HG03439 (cell line): ENCODE data around the gene ZNF415.
A peak's percentile ranks its signal among the peaks of the same experiment; 100 is the strongest.
"Not testable (repeated sequence)": the region's sequence is repeated elsewhere in the genome, so short reads cannot be mapped to it uniquely, and the experiment has no call there.

Experiments used
- ATAC-seq: cut with Tn5 transposase; IDR thresholded peaks from one replicate; pipeline ENCODE4 v1.9.1; 2021; ENCODE audit warnings: mild to moderate bottlenecking, moderate library complexity; ENCODE audit not compliant: unreplicated experiment

Gene ZNF415

GRCh38 chr19:53103234-53104203 is 29.2 kb downstream of the ZNF415 start, which contains the start of gene ZNF160:
Gene ZNF160 (minus strand): TSS chr19:53103422. CDS start chr19:53086276, 17,146 bp downstream.
- ATAC-seq, result peak; percentile 96

GRCh38 chr19:53102756-53103233 is 29.9 kb downstream of the ZNF415 start:
- peak; percentile 6 for ATAC-seq

- no peak for ATAC-seq
These were observed 30.4 kb downstream of the ZNF415 start for GRCh38 chr19:53102206-53102755.

DNA sequence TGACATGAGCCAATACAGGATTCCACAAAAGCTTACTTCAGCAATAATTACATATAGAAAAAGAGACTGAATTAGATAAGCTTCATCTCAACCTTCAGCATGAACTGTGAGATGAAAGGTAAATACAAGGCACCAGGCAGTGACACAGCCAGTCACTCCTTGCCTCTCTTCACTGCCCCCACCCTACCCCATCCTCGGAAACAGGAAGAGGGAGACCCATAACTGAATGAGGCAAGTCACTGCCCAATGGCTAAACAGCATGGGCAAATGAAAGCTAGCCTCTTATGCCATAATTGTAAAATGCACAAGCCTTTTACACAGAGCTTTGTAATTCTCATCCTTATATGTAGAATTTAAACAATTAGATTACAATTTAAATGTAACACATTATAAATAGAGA is 31.2 kb downstream of the ZNF415 start:
- ATAC-seq, result no peak

GRCh38 chr19:53098570-53098969 is 34.1 kb downstream of the ZNF415 start:
- not testable (repeated sequence) for ATAC-seq

DNA sequence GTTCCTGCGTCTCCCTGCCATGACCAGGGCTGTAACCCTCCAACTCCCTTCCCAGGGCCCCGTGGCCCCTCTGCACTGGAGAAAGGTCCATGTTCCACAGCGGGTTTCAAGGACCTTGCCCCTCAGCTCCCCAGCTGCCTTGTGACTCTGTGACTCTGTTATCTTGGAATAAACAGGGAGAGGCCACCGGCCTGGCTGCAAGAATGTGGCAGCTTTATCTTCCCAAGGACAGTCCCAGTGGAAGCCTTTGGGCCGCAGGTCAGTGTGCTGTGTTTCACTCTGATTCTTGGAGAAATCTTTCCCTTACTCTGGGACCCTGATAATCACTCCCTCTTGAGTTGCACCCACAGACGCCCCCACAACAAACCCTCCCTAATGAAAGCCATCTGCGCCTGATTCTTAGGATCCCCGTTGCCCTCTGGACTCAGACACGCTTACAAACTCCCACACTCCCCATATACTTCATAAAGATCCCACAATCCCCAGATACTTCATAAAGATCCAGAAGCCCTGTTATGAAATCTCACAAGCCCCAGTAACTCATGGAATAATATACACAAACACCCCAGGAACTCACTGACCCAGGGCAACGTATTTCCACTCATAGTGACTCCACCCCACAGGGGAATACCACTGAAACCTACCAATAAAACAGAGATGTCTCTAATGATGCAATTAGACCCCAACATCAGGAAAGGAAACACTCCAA is 35.6 kb downstream of the ZNF415 start:
- not testable (repeated sequence) for ATAC-seq

- not testable (repeated sequence) for ATAC-seq
These were observed 36.1 kb downstream of the ZNF415 start for GRCh38 chr19:53096579-53096978.

GRCh38 chr19:53094754-53095575 is 37.7 kb downstream of the ZNF415 start:
- ATAC-seq, result no peak

DNA sequence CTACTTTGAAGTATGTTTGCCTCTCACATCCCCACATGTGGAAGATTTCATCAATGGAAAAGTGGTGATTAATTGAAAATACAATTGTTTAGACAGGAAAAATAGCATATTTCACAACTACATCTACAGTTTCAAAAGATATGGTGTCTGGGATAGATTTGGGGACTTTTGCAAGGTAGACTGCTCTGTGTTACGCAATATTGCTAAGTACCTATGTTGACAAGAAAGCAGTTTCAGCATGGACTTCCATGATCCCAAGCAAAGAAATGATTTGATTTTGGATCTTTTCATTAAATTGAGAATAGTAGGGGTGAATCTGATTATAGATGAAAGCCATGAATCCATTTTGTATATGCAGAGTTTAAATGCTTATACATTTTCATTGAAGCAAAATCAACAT is 40.0 kb downstream of the ZNF415 start:
- ATAC-seq, result no peak

GRCh38 chr19:53091413-53092254 is 41.1 kb downstream of the ZNF415 start:
- no peak for ATAC-seq

- ATAC-seq, result no peak
These were observed 44.6 kb downstream of the ZNF415 start for GRCh38 chr19:53088091-53088490.

DNA sequence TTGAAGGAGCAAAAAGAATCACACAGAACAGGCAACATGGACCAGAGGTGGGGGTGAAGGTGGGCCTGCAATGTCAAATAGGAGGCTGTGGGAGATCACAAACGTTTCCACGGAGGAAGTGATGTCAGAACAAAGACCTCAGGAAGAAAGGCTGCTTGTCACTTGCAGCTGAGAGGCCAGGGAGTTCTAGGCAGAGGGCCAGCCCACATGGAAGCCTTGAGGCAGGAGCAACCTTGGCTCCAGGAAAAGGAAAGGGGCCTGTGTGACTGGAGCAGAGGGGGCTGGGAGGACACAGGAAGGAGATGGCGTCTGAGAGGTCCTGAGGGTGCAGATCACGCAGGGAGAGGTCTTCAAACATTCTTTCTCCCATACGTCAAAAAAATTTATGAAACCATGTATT is 45.8 kb downstream of the ZNF415 start:
- ATAC-seq, result no peak

- ATAC-seq, result no peak
These were observed 47.2 kb downstream of the ZNF415 start for GRCh38 chr19:53085496-53085895.

DNA sequence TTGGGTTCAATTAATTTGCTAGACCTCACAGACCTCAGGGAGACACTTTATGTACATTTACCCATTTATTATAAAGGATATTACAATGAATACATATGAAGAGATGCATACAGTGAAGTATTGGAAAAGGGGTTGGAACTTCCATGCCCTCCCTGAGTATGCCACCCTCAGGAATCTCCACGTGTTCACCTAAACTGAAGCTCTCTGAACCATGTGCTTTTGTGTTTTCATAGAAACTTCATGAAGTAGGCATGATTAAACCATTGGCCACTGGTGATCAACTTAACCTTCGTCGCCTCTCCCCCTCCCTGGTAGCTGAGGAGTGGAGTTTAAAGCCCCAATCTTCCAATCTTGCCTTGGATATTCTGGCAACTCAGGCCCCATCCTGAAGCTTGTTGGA is 49.8 kb downstream of the ZNF415 start:
- ATAC-seq, result no peak

DNA sequence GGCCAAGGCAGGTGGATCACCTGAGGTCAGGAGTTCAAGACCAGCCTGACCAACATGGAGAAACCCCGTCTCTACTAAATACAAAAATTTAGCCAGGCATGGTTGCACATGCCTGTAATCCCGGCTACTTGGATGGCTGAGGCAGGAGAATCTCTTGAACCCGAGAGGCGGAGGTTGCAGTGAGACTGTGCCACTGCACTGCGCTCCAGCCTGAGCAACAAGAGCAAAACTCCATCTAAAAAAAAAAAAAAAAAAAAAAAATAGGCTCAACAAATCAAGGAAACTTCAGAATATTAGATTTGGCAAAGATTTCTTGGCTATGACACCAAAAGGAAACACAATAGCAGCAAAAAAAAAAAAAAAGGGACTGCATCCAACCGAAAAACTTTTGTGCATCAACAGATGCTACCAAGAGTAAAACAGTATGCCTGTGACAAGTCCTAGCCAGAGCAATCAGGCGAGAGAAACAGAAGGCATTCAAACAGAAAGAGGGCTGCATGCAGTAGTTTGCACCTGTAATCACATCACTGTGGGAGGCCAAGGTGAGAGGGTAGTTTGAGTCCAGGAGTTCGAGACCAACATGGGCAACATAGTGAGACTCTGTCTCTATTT is 53.3 kb downstream of the ZNF415 start:
- ATAC-seq, result no peak

GRCh38 chr19:53078668-53079067 is 54.0 kb downstream of the ZNF415 start:
- ATAC-seq, result no peak

DNA sequence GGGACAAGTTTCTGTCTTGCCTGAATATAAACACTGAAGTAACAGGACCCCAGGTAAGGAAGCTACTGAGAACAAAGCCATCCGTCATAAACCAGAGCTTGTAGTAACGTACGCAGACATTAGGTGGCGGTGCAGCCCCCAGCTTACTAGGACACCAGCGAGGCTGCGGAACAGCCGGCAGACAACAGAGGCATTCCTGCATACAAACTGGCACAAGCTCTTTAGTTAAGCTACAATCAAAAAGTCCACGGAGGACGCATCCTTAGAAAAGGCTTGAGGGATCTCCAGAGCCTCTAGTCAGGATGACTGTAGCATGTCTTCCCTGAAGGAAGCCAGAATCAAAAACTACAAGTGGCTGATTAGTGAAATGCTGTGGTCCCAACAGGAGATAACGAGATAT is 55.7 kb downstream of the ZNF415 start:
- no peak for ATAC-seq

DNA sequence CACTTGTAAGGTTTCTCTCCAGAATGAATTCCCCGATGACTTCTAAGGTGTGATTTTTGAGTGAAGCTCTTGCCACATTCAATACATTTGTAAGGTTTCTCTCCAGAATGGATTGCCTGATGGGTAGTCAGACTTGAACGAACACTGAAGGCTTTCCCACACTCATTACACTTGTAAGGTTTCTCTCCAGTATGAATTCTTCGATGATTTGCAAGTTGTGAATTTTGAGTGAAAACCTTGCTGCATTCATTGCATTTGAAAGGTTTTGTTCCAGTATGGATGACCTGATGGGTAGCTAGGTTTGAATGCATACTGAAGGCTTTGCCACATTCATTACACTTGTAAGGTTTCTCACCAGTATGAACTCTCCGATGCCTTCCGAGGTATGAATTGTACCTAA is 63.9 kb downstream of the ZNF415 start:
- ATAC-seq, result no peak

DNA sequence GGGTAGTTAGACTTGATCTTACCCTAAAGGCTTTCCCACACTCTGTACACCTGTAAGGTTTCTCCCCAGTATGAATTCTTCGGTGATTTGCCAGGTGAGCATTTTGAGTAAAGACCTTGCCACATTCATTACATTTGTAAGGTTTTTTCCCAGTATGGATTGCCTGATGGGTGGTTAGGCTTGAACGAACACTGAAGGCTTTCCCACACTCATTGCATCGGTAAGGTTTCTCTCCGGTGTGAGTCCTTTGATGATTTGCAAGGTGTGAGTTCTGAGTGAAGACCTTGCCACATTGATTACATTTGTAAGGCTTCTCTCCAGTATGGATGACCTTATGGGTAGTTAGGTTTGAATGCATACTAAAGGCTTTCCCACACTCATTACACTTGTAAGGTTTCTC is 64.5 kb downstream of the ZNF415 start:
- no peak for ATAC-seq
